ENCODE results near the gene TSPAN9. TPM values are rescaled to one million over a fixed set of nuclear protein-coding genes. Genes with fewer than 3 reads are reported as not detected.

TSPAN9 gene
- total and polyA plus RNA-seq, 4 donors = 27.6 to 40.1 (median 30.9) TPM

GRCh38 chr12:3084742-3085141, 7.6 kb downstream of the TSPAN9 start:
- no peak overlapping the region for H3K4me3 ChIP-seq (ENCODE audit: low read depth, low read length)
- DNase-seq (ENCODE audit: low read depth in 4 of 6, low spot score in 6 of 6) = no peak
- H3K4me1 ChIP-seq (ENCODE audit: control insufficient read depth, insufficient read depth, low read length) = peaks cover 13% of the 10 kb centered on the region
- H3K27ac ChIP-seq (ENCODE audit: low read depth, low read length) = no peak overlapping the region
- no peaks in the 10 kb centered on the region for H3K27me3 ChIP-seq (ENCODE audit: control insufficient read depth, insufficient read depth, low read length)
- H3K36me3 ChIP-seq (ENCODE audit: control insufficient read depth, insufficient read depth, low read length) = peaks cover 11% of the 10 kb centered on the region
- WGBS (ENCODE audit: insufficient coverage) = 74% methylated on average over 12 of the region's 12 CpGs
- no peaks in the 10 kb centered on the region for H3K9me3 ChIP-seq (ENCODE audit: control insufficient read depth, insufficient read depth, low read length)

GRCh38 chr12:3085341-3086139, 8.4 kb downstream of the TSPAN9 start:
- Histone ChIP-seq H3K4me1 (ENCODE audit: control insufficient read depth, insufficient read depth, low read length) (peaks cover 13% of the 10 kb centered on the region), H3K27ac (ENCODE audit: low read depth, low read length) (no peak overlapping the region), H3K27me3 (ENCODE audit: control insufficient read depth, insufficient read depth, low read length) (no peaks in the 10 kb centered on the region), H3K9me3 (ENCODE audit: control insufficient read depth, insufficient read depth, low read length) (no peaks in the 10 kb centered on the region), H3K4me3 (ENCODE audit: low read depth, low read length) (no peak overlapping the region), H3K36me3 (ENCODE audit: control insufficient read depth, insufficient read depth, low read length) (peaks cover 11% of the 10 kb centered on the region)
- WGBS (ENCODE audit: insufficient coverage) = 83% methylated on average over 15 of the region's 19 CpGs
- DNase-seq (ENCODE audit: low read depth in 4 of 6, low spot score in 6 of 6) = no peak

GRCh38 chr12:3086211-3086610, 9.0 kb downstream of the TSPAN9 start:
- 88% methylated on average over 1 of the region's 4 CpGs for WGBS (ENCODE audit: insufficient coverage)
- DNase-seq (ENCODE audit: low read depth in 4 of 6, low spot score in 6 of 6) = no peak
- peaks cover 18% of the 10 kb centered on the region for H3K4me1 ChIP-seq (ENCODE audit: control insufficient read depth, insufficient read depth, low read length)
- H3K36me3 ChIP-seq (ENCODE audit: control insufficient read depth, insufficient read depth, low read length) = peaks cover 11% of the 10 kb centered on the region
- no peaks in the 10 kb centered on the region for H3K27me3 ChIP-seq (ENCODE audit: control insufficient read depth, insufficient read depth, low read length)
- H3K9me3 ChIP-seq (ENCODE audit: control insufficient read depth, insufficient read depth, low read length) = no peaks in the 10 kb centered on the region
- H3K4me3 ChIP-seq (ENCODE audit: low read depth, low read length) = no peak overlapping the region
- H3K27ac ChIP-seq (ENCODE audit: low read depth, low read length) = no peak overlapping the region

GRCh38 chr12:3086729-3087323, 9.6 kb downstream of the TSPAN9 start:
- no peaks in the 10 kb centered on the region for H3K9me3 ChIP-seq (ENCODE audit: control insufficient read depth, insufficient read depth, low read length)
- DNase-seq (ENCODE audit: low read depth in 4 of 6, low spot score in 6 of 6) = no peak
- no peaks in the 10 kb centered on the region for H3K27me3 ChIP-seq (ENCODE audit: control insufficient read depth, insufficient read depth, low read length)
- H3K27ac ChIP-seq (ENCODE audit: low read depth, low read length) = no peak overlapping the region
- H3K4me3 ChIP-seq (ENCODE audit: low read depth, low read length) = no peak overlapping the region
- WGBS (ENCODE audit: insufficient coverage) = 87% methylated on average over 9 of the region's 9 CpGs
- H3K36me3 ChIP-seq (ENCODE audit: control insufficient read depth, insufficient read depth, low read length) = peaks cover 11% of the 10 kb centered on the region
- peaks cover 24% of the 10 kb centered on the region for H3K4me1 ChIP-seq (ENCODE audit: control insufficient read depth, insufficient read depth, low read length)

- peaks cover 30% of the 10 kb centered on the region for H3K4me1 ChIP-seq (ENCODE audit: control insufficient read depth, insufficient read depth, low read length)
- no peaks in the 10 kb centered on the region for H3K27me3 ChIP-seq (ENCODE audit: control insufficient read depth, insufficient read depth, low read length)
- WGBS (ENCODE audit: insufficient coverage) = 76% methylated on average over 11 of the region's 11 CpGs
- H3K36me3 ChIP-seq (ENCODE audit: control insufficient read depth, insufficient read depth, low read length) = peaks cover 11% of the 10 kb centered on the region
- no peaks in the 10 kb centered on the region for H3K9me3 ChIP-seq (ENCODE audit: control insufficient read depth, insufficient read depth, low read length)
- DNase-seq (ENCODE audit: low read depth in 4 of 6, low spot score in 6 of 6) = no peak
- no peak overlapping the region for H3K4me3 ChIP-seq (ENCODE audit: low read depth, low read length)
- no peak overlapping the region for H3K27ac ChIP-seq (ENCODE audit: low read depth, low read length)
These were observed 10.8 kb downstream of the TSPAN9 start for GRCh38 chr12:3087758-3088650.

- Histone ChIP-seq H3K27me3 (ENCODE audit: control insufficient read depth, insufficient read depth, low read length) (no peaks in the 10 kb centered on the region), H3K4me3 (ENCODE audit: low read depth, low read length) (no peak overlapping the region), H3K4me1 (ENCODE audit: control insufficient read depth, insufficient read depth, low read length) (peaks cover 25% of the 10 kb centered on the region), H3K36me3 (ENCODE audit: control insufficient read depth, insufficient read depth, low read length) (peaks cover 5% of the 10 kb centered on the region), H3K27ac (ENCODE audit: low read depth, low read length) (no peak overlapping the region), H3K9me3 (ENCODE audit: control insufficient read depth, insufficient read depth, low read length) (no peaks in the 10 kb centered on the region)
- 100% methylated on average over 1 of the region's 5 CpGs for WGBS (ENCODE audit: insufficient coverage)
- DNase-seq (ENCODE audit: low read depth in 4 of 6, low spot score in 6 of 6) = no peak
These were observed 12.4 kb downstream of the TSPAN9 start for GRCh38 chr12:3089588-3089987.

- peaks cover 25% of the 10 kb centered on the region for H3K4me1 ChIP-seq (ENCODE audit: control insufficient read depth, insufficient read depth, low read length)
- H3K4me3 ChIP-seq (ENCODE audit: low read depth, low read length) = no peak overlapping the region
- H3K9me3 ChIP-seq (ENCODE audit: control insufficient read depth, insufficient read depth, low read length) = no peaks in the 10 kb centered on the region
- no peak overlapping the region for H3K27ac ChIP-seq (ENCODE audit: low read depth, low read length)
- DNase-seq (ENCODE audit: low read depth in 4 of 6, low spot score in 6 of 6) = no peak
- H3K27me3 ChIP-seq (ENCODE audit: control insufficient read depth, insufficient read depth, low read length) = no peaks in the 10 kb centered on the region
- peaks cover 3% of the 10 kb centered on the region for H3K36me3 ChIP-seq (ENCODE audit: control insufficient read depth, insufficient read depth, low read length)
- WGBS (ENCODE audit: insufficient coverage) = 79% methylated on average over 15 of the region's 17 CpGs
These were observed 13.3 kb downstream of the TSPAN9 start for GRCh38 chr12:3090240-3091037.

GRCh38 chr12:3091038-3091319, 13.8 kb downstream of the TSPAN9 start:
- Histone ChIP-seq H3K4me3 (ENCODE audit: low read depth, low read length) (no peak overlapping the region), H3K9me3 (ENCODE audit: control insufficient read depth, insufficient read depth, low read length) (no peaks in the 10 kb centered on the region), H3K27me3 (ENCODE audit: control insufficient read depth, insufficient read depth, low read length) (no peaks in the 10 kb centered on the region), H3K36me3 (ENCODE audit: control insufficient read depth, insufficient read depth, low read length) (peaks cover 3% of the 10 kb centered on the region), H3K4me1 (ENCODE audit: control insufficient read depth, insufficient read depth, low read length) (peaks cover 25% of the 10 kb centered on the region), H3K27ac (ENCODE audit: low read depth, low read length) (no peak overlapping the region)
- WGBS (ENCODE audit: insufficient coverage) = 79% methylated on average over 6 of the region's 7 CpGs
- DNase-seq (ENCODE audit: low read depth in 4 of 6, low spot score in 6 of 6) = no peak

All from spinal cord (tissue), 10 donors.